WTC11 (cell line): ENCODE data around the gene CLEC2B. TPM values are rescaled to one million over a fixed set of nuclear protein-coding genes. Genes with fewer than 3 reads are reported as not detected.

ENCODE experiments used
- ATAC-seq: fragments of 200-7000 bp; cut with Tn5 transposase; 2 replicates; pipeline ENCODE4 v1.10.0; 2021; ENCODE audit warnings: mild to moderate bottlenecking, moderate library complexity
- CTCF ChIA-PET: fragments of 300-600 bp; sonication (Branson Sonifier 250); formaldehyde crosslinking; loops from one replicate; lab custom pipeline; 2021; ENCODE audit warnings: antibody characterized with exemption; lab: Charles Lee
- POLR2A ChIA-PET: fragments of 350-600 bp; sonication (Branson Sonifier 250); formaldehyde crosslinking; loops from one replicate; lab custom pipeline; 2021; ENCODE audit warnings: antibody characterized with exemption; lab: Charles Lee
- DNase-seq: peaks from one replicate; pipeline ENCODE4 v3.0.0; 2021; ENCODE audit warnings: low spot score
- H3K27ac Mint-ChIP-seq: 2 replicates; pipeline ENCODE4 v1.8.0; 2021; ENCODE audit warnings: mixed read lengths
- H3K27me3 Mint-ChIP-seq: 2 replicates; pipeline ENCODE4 v1.8.0; 2021; ENCODE audit warnings: low read depth, mild to moderate bottlenecking, moderate library complexity, mixed read lengths
- H3K36me3 Mint-ChIP-seq: 2 replicates; pipeline ENCODE4 v1.8.0; 2021; ENCODE audit warnings: mixed read lengths
- H3K4me1 Mint-ChIP-seq: 2 replicates; pipeline ENCODE4 v1.8.0; 2022; ENCODE audit warnings: mixed read lengths
- H3K4me3 Mint-ChIP-seq: 2 replicates; pipeline ENCODE4 v1.8.0; 2021; ENCODE audit warnings: mild to moderate bottlenecking, moderate library complexity, mixed read lengths
- H3K9me3 Mint-ChIP-seq: 2 replicates; pipeline ENCODE4 v1.8.0; 2021; ENCODE audit warnings: mixed read lengths
- CREB1 ChIP-seq: sonication (generic); formaldehyde crosslinking; IDR thresholded peaks from 2 replicates; pipeline ENCODE4 v1.8.0; 2023; ENCODE audit warnings: mild to moderate bottlenecking, missing genetic modification reagents
- JUN ChIP-seq: sonication (generic); formaldehyde crosslinking; IDR thresholded peaks from 2 replicates; pipeline ENCODE4 v1.8.0; 2023; ENCODE audit warnings: mild to moderate bottlenecking, missing genetic modification reagents
- MYBL2 ChIP-seq: sonication (generic); formaldehyde crosslinking; IDR thresholded peaks from 2 replicates; pipeline ENCODE4 v1.8.1; 2023; ENCODE audit warnings: mild to moderate bottlenecking, moderate library complexity, missing genetic modification reagents
- NFE2L1 ChIP-seq: sonication (generic); formaldehyde crosslinking; IDR thresholded peaks from 2 replicates; pipeline ENCODE4 v1.8.1; 2023; ENCODE audit warnings: missing genetic modification reagents
- NR1H2 ChIP-seq: sonication (generic); formaldehyde crosslinking; IDR thresholded peaks from 2 replicates; pipeline ENCODE4 v1.9.0; 2021; ENCODE audit warnings: mild to moderate bottlenecking, moderate library complexity, missing genetic modification reagents
- PRRX2 ChIP-seq: fragments of 250-450 bp; sonication (Bioruptor Pico); IDR thresholded peaks from 2 replicates; pipeline ENCODE4 v1.8.0; 2021; ENCODE audit warnings: mild to moderate bottlenecking
- RELA ChIP-seq: sonication (generic); formaldehyde crosslinking; IDR thresholded peaks from 2 replicates; pipeline ENCODE4 v1.8.1; 2022; ENCODE audit warnings: missing genetic modification reagents, mild to moderate bottlenecking, borderline replicate concordance
- SOX15 ChIP-seq: fragments of 250-450 bp; sonication (Bioruptor Pico); IDR thresholded peaks from 2 replicates; pipeline ENCODE4 v1.9.0; 2021; ENCODE audit warnings: mild to moderate bottlenecking
- TEAD4 ChIP-seq: sonication (generic); formaldehyde crosslinking; IDR thresholded peaks from 2 replicates; pipeline ENCODE4 v1.8.0; 2022; ENCODE audit warnings: mild to moderate bottlenecking, missing genetic modification reagents
- ZNF121 ChIP-seq: sonication (generic); formaldehyde crosslinking; IDR thresholded peaks from 2 replicates; pipeline ENCODE4 v1.8.0; 2023; ENCODE audit warnings: missing genetic modification reagents
- ZNF138 ChIP-seq: sonication (generic); formaldehyde crosslinking; conservative IDR thresholded peaks from 2 replicates; pipeline ENCODE4 v1.8.1; 2022; ENCODE audit warnings: mild to moderate bottlenecking, moderate library complexity, missing genetic modification reagents
- ZNF317 ChIP-seq: sonication (generic); formaldehyde crosslinking; IDR thresholded peaks from 2 replicates; pipeline ENCODE4 v1.8.1; 2023; ENCODE audit warnings: low read depth, mild to moderate bottlenecking, moderate library complexity, missing genetic modification reagents, borderline replicate concordance
- ZNF671 ChIP-seq: fragments of 250-450 bp; sonication (Bioruptor Pico); IDR thresholded peaks from 2 replicates; pipeline ENCODE4 v1.8.0; 2021; ENCODE audit warnings: mild to moderate bottlenecking
- ZSCAN18 ChIP-seq: fragments of 250-450 bp; sonication (Bioruptor Pico); IDR thresholded peaks from 2 replicates; pipeline ENCODE4 v2.1.2; 2022; ENCODE audit warnings: mild to moderate bottlenecking, moderate library complexity
- total RNA-seq: library from RNA; stranded (reverse); gene quantifications from 3 replicates; pipeline ENCODE4 v1.2.3, GENCODE V29; 2021
- TF ChIP-seq, protein P1 (sequence below): fragments of 200-600 bp; IDR thresholded peaks from 2 replicates; pipeline ENCODE4 v1.8.0; 2022; ENCODE audit warnings: antibody characterized with exemption
- TF ChIP-seq, protein P2 (sequence below): sonication (generic); formaldehyde crosslinking; conservative IDR thresholded peaks from 2 replicates; pipeline ENCODE4 v1.8.1; 2023; ENCODE audit warnings: mild to moderate bottlenecking, low read depth, missing genetic modification reagents, moderate library complexity
- TF ChIP-seq, protein P3 (sequence below): fragments of 250-450 bp; sonication (Bioruptor Pico); IDR thresholded peaks from 2 replicates; pipeline ENCODE4 v1.9.0; 2021; ENCODE audit warnings: mild to moderate bottlenecking
- TF ChIP-seq, protein P4 (sequence below): sonication (generic); formaldehyde crosslinking; IDR thresholded peaks from 2 replicates; pipeline ENCODE4 v1.8.1; 2023; ENCODE audit warnings: mild to moderate bottlenecking, missing genetic modification reagents
- TF ChIP-seq, protein P5 (sequence below): sonication (generic); formaldehyde crosslinking; IDR thresholded peaks from 2 replicates; pipeline ENCODE4 v1.8.1; 2023; ENCODE audit warnings: mild to moderate bottlenecking, missing genetic modification reagents, moderate library complexity
- TF ChIP-seq, protein P6 (sequence below): fragments of 250-450 bp; sonication (Bioruptor Pico); IDR thresholded peaks from 2 replicates; pipeline ENCODE4 v1.9.0; 2021; ENCODE audit warnings: moderate library complexity, mild to moderate bottlenecking, inconsistent platforms, borderline replicate concordance

CLEC2B gene
- total RNA-seq, 1 experiment from 2014 or later, result 0.20 TPM

DNA sequence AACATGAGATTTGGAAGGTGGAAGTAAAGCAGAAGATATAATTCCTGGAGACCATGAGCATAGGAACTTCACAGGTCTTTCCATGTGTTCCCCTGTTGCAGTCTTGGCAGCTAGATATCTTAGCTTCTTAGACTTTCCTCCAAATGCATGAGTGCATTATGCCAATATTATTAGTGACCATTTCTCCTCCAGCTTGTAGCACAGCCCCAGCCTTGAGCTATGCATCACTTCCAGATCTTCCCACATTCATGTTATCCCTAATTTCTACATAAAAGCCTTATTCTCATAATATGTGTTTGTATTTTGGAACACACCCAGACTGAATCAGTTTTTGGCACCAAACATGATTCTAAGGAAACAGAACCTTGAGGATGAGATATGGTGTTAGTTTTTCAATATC lies 11.0 kb downstream of the CLEC2B start:
- H3K27me3 Mint-ChIP-seq, result no peaks in the 10 kb centered on the region
- H3K4me3 Mint-ChIP-seq, result no peak overlapping the region
- ATAC-seq, result no peak
- ChIA-PET CTCF (no interaction called here), POLR2A (no interaction called here)
- H3K27ac Mint-ChIP-seq, result no peak overlapping the region
- no peaks in the 10 kb centered on the region for H3K9me3 Mint-ChIP-seq
- no peak for DNase-seq
- H3K4me1 Mint-ChIP-seq, result peaks cover 17% of the 10 kb centered on the region
- H3K36me3 Mint-ChIP-seq, result no peaks in the 10 kb centered on the region
- TF ChIP-seq NFE2L1 (CRISPR knock-in tag) (no peak), TEAD4 (CRISPR knock-in tag) (no peak), RELA (CRISPR knock-in tag) (no peak), ZNF671 (no peak), JUN (CRISPR knock-in tag) (no peak), PRRX2 (no peak), CREB1 (CRISPR knock-in tag) (no peak), ZSCAN18 (CRISPR knock-in tag) (no peak), SOX15 (no peak), MYBL2 (no peak)
- TF ChIP-seq, protein P1, sequence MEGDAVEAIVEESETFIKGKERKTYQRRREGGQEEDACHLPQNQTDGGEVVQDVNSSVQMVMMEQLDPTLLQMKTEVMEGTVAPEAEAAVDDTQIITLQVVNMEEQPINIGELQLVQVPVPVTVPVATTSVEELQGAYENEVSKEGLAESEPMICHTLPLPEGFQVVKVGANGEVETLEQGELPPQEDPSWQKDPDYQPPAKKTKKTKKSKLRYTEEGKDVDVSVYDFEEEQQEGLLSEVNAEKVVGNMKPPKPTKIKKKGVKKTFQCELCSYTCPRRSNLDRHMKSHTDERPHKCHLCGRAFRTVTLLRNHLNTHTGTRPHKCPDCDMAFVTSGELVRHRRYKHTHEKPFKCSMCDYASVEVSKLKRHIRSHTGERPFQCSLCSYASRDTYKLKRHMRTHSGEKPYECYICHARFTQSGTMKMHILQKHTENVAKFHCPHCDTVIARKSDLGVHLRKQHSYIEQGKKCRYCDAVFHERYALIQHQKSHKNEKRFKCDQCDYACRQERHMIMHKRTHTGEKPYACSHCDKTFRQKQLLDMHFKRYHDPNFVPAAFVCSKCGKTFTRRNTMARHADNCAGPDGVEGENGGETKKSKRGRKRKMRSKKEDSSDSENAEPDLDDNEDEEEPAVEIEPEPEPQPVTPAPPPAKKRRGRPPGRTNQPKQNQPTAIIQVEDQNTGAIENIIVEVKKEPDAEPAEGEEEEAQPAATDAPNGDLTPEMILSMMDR, result no peak
- TF ChIP-seq, protein P2, sequence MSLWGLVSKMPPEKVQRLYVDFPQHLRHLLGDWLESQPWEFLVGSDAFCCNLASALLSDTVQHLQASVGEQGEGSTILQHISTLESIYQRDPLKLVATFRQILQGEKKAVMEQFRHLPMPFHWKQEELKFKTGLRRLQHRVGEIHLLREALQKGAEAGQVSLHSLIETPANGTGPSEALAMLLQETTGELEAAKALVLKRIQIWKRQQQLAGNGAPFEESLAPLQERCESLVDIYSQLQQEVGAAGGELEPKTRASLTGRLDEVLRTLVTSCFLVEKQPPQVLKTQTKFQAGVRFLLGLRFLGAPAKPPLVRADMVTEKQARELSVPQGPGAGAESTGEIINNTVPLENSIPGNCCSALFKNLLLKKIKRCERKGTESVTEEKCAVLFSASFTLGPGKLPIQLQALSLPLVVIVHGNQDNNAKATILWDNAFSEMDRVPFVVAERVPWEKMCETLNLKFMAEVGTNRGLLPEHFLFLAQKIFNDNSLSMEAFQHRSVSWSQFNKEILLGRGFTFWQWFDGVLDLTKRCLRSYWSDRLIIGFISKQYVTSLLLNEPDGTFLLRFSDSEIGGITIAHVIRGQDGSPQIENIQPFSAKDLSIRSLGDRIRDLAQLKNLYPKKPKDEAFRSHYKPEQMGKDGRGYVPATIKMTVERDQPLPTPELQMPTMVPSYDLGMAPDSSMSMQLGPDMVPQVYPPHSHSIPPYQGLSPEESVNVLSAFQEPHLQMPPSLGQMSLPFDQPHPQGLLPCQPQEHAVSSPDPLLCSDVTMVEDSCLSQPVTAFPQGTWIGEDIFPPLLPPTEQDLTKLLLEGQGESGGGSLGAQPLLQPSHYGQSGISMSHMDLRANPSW, result no peak
- TF ChIP-seq, protein P3, sequence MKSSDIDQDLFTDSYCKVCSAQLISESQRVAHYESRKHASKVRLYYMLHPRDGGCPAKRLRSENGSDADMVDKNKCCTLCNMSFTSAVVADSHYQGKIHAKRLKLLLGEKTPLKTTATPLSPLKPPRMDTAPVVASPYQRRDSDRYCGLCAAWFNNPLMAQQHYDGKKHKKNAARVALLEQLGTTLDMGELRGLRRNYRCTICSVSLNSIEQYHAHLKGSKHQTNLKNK (CRISPR knock-in tag), result no peak
- TF ChIP-seq, protein P4, sequence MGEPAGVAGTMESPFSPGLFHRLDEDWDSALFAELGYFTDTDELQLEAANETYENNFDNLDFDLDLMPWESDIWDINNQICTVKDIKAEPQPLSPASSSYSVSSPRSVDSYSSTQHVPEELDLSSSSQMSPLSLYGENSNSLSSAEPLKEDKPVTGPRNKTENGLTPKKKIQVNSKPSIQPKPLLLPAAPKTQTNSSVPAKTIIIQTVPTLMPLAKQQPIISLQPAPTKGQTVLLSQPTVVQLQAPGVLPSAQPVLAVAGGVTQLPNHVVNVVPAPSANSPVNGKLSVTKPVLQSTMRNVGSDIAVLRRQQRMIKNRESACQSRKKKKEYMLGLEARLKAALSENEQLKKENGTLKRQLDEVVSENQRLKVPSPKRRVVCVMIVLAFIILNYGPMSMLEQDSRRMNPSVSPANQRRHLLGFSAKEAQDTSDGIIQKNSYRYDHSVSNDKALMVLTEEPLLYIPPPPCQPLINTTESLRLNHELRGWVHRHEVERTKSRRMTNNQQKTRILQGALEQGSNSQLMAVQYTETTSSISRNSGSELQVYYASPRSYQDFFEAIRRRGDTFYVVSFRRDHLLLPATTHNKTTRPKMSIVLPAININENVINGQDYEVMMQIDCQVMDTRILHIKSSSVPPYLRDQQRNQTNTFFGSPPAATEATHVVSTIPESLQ, result no peak
- TF ChIP-seq, protein P5, sequence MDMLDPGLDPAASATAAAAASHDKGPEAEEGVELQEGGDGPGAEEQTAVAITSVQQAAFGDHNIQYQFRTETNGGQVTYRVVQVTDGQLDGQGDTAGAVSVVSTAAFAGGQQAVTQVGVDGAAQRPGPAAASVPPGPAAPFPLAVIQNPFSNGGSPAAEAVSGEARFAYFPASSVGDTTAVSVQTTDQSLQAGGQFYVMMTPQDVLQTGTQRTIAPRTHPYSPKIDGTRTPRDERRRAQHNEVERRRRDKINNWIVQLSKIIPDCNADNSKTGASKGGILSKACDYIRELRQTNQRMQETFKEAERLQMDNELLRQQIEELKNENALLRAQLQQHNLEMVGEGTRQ (CRISPR knock-in tag), result no peak
- TF ChIP-seq, all 79 proteins: peak for 0

- Mint-ChIP-seq H3K27me3 (no peaks in the 10 kb centered on the region), H3K9me3 (no peaks in the 10 kb centered on the region)
- POLR2A ChIA-PET, result no interaction called here
- no peak for TF ChIP-seq ZNF317
- TF ChIP-seq ZNF121, result no peak
- TF ChIP-seq NR1H2, result no peak
- no peak for TF ChIP-seq ZNF138 (CRISPR knock-in tag)
- TF ChIP-seq, protein P6, sequence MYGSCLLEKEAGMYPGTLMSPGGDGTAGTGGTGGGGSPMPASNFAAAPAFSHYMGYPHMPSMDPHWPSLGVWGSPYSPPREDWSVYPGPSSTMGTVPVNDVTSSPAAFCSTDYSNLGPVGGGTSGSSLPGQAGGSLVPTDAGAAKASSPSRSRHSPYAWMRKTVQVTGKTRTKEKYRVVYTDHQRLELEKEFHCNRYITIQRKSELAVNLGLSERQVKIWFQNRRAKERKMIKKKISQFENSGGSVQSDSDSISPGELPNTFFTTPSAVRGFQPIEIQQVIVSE, result no peak
- TF ChIP-seq, all 79 proteins: peak for 0
- CTCF ChIA-PET, result no interaction called here
- H3K36me3 Mint-ChIP-seq, result no peaks in the 10 kb centered on the region
- no peak overlapping the region for H3K27ac Mint-ChIP-seq
- ATAC-seq (no peak), DNase-seq (no peak)
- no peak overlapping the region for H3K4me3 Mint-ChIP-seq
- H3K4me1 Mint-ChIP-seq, result peaks cover 28% of the 10 kb centered on the region
Measured at GRCh38 chr12:9856894-9857293, 12.3 kb downstream of the CLEC2B start.
